NCI-H82 treated with DMSO at 0.1 percent for 48 hours (cell line): Measurements from ENCODE around the gene FBXW8.

Experiments
- DNase-seq: peaks from one replicate; lab custom pipeline; 2025; ENCODE audit not compliant: unreplicated experiment; lab: John Stamatoyannopoulos, UW

Gene FBXW8

DNA sequence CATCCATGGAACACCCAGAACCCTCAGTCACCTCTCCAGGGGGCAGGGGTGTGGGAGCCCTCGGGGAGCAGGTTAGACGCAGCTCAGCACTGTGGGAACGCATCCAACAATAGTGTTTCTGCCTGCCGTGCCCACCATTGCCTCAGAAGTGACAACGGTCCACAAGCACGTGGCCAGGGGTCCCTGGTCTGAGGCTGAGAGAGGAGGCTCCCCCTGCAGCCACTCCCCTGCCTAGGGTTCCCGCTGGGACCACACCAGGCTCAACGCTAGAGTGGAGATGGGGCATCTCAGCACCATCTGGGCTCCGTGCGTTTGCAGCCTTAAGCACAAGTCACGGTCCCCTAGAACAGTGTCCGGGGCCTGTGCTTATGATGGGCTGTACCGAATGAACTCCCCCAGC is 125.8 kb downstream of the FBXW8 start:
- no peak for DNase-seq

DNA sequence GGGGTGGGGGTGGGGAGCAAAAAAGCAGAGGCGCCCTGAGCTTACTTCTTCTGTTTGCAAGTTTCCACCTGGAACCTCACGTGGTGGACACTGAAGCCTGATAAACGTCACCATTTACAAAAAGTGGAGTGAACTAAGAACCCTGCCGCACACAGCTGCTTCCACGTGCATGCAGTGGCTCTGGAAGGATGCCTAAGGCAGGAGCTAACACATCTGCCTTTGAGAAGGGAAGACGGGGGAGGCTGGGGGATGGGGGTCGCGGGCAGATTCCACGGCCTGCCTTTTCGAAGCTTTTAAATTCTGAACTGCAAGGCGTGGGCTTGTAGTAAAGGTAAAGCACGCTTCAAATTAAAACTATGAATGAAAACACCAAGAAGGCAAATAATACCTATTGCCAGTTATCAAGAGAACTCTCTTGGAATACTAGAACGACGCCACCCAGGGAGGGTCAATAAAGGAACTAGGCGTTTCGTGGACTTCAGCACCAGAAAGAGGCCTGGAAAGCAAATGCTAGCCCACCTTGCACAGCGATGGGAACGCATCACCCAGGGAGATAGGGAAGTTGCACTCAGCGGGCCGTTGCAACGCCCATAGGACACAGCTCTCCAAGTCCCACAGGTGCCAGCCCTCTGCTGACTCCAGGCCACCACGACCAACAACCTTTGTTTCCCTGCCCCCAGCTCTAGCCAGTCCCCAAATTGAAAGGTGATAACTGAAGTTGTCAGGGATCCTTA is 126.7 kb downstream of the FBXW8 start:
- DNase-seq = no peak

DNA sequence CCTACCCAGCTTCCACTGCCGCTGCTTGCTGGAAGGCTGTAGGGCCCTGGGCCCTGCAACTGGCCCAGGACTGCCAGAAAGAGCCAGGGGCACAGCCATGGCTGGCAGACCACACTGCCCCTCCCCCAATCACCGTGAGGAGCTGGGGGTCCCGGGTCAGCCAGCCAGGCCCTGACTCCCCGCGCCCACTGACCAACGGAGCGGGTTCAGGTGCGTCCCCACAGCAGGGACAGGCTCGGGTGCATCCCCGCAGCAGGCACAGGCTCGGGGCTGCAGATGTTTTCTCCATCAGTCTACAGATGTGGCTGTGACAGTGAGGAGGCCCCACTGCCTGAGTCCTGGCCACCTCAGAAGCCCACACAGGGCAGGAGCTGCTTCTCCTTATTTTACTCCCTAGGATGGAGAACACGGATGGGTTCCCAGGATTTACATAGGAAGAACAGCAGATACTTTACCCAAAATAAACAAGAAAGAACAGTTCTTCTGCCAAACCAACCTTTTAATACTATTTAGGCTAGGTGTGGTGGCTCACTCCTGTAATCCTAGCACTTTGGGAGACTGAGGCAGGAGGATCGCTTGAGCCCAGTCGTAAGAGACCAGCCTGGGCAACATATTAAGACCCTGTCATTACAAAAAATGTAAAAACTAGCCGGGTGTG is 127.4 kb downstream of the FBXW8 start:
- no peak for DNase-seq

DNA sequence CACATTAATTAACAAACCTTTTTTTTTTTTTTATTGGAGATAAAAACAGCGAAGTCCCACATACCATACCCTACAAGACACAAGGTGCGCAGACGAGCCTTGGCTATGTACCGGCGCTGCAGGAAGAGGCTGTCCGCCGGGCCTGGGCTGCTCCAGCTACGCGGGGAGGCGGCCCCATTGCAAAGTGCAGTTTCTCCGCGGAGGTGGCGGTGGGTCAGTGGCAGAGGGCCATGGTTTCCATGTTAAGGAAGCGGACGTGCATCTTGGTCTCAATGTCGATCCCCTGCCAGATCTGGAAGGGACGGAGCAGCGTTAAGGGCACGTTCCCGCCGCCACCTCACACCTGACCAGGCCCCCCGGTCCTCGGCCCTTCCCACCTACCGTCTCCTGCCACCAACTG is 128.2 kb downstream of the FBXW8 start:
- DNase-seq = no peak

DNA sequence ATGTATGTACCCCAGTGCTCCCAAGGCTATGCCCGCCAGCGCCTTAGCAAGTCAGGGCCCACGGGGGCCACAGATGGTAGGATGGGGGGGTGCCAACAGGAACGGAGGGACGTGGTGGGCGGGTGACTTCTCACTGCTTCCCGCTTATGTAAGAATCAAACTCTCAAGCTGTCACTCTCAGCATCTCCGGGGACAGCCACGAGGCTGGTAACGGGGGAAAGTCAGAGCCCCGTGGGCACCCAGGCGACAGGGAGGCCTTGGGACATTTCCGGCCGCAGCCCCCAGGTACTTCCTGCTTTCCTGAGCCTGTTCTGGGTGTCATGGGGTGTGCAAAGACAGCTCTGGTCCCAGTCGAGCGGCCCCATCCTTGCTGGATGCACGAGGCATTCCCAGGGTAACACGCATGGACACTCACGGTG is 129.2 kb downstream of the FBXW8 start:
- no peak for DNase-seq

DNA sequence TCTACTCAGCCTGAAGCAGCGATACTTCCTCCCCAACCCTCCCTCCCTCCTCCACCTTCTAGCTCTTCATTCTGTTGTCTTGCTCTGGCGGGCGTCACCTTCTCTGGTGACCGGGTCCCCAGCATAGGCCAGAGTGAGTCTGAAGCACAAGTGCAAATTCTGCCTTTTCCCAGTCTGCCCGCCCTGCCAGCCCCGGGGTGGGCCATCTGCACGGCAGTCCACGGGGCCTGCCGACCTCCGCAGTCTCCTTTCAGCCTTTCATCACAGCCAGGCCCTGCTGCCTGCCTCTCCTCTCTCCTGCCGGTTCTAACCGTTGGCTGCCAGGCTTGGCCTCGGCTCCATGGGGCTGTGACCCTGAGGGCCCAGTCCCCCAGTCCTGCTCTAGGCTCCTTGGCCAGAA is 129.7 kb downstream of the FBXW8 start:
- DNase-seq = no peak

DNA sequence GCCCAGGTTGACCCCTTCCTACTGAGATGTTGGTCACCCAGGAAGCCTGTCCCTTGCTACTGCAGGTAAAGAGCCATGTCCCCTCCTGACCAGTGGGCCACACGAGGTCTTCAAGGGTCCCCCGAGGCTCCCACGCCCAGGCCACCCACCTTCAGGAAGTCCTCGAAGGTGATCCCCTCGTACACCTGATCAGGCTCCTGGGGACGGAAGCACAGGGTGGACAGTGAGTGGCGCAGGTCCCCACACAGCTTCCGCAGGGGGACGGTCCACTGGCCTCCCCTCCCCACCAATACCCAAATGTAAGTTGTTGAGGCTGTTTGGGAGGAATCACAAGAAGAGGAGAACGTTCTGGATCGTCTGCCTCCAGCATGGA is 131.0 kb downstream of the FBXW8 start:
- DNase-seq = no peak

DNA sequence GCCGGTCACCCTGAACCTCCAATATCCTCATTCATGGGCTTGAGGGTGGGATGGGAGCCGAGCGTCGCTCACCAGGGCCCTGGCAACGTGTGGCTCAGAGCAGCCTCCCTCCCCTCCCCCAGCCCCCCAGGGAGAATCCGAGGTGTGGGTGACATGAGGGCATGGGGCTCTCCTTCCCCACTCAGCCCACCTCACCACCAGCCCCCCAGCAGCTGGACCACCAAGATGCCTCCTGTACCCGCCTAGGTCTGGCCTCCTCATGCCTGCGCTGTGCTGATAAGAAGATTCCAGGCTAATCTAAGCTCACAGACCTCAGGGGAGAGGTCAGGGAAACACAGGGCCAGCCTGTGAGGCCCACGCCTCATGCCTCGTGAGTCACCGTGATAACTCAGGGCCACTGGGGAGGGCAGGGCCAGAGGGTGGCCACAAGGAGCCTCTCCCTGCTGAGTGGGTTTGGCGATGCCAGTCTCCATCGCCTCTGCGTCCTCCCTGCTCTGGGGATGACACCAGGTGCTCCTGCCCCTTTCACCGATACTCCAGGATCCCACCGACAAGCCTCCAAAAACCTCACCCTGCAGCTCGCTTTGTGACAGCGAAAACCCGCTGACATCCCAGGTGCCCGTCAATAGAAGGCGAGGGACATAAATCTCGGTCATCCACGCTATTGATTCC is 131.6 kb downstream of the FBXW8 start:
- DNase-seq = no peak

DNA sequence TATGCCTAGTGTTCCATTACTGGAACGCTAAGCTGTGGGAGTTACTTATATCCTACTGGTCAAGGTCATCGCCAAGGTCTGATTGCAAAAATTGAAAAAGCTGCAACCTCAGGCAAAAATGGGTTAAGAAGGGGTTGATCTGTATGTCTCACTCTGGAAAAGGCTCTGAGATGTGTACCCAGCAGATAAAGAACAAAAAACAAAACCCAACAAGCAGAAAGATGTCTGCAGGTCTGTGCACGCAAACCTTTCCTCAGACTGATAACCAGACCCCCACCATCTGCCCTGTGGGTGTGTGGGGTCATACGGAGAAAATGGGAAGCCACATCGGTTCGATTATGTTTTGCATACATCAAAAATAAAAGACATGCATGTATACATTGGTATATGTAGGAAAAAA is 132.1 kb downstream of the FBXW8 start:
- DNase-seq = no peak

DNA sequence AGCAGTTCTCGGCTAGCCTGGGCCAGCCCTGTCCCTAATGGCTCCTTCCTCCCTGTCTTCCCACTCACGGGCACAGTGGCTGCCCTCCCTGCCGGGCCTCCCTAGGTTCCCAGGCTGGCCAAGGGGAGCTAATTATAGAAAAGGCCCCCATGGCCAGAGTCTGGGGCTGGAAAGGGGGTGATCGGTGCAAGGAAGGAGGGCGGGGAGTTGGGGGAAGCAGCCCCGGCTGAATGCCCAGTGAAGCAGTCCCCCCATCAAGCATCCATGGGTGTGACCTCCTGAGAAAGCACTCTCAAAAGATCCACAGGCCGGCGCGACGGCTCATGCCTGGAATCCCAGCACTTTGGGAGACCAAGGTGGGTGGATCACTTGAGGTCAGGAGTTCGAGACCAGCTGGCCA is 133.6 kb downstream of the FBXW8 start:
- no peak for DNase-seq

DNA sequence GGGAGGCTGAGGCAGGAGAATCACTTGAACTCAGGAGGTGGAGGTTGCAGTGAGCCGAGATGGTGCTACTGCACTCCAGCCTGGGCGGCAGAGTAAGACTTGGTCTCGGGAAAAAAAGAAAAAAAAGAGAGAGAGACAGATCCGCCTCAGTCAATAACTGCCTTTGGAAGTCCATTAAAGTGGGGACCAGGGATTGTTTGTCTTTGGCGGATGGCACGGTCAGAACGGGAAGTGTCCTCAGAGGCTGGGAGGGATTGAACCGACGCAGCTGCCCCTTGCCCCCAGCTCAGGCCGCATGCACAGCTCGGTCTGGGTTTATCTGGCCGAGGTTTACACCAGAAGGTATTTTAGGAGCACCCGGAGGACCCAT is 134.0 kb downstream of the FBXW8 start:
- no peak for DNase-seq

DNA sequence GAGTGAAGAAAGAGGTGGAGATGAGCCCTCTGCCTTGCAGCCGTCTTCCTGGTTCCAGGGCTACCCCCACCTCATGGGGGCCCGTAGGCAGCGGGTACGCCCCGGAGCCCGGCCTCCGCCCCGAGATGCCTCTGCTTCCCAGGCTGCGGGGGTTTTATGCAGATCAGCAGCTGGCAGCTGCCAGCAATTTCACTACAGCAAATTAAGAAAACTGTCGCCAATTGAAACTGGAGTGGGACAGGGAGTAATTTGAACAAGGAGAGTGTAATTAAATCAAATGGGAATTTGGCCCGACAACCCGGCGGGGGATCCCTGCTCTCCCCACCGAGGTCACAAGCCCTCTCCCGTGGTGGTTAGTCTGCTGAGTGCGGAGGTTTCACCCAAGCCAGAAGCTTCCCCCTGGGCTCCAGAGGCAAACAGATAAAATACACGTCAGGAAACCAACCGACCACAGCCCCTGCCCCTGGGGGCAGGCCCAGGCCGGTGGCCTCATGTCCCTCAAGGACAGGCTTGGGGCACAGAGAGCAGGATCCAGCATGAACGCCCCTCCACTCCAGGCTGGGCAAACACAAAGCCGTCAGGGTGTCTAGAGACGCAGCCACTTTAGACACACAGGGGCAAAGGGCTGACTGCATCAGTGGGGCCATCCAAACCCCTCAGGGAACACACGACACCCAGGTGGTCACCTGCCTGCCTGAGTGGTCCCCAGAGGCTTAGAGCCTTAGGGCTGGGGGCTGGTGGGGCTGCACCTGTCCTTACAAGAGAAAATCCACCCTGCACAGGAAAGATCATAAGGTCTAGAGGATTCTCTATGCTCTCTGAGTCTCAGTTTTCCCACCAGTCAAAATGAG is 134.6 kb downstream of the FBXW8 start:
- DNase-seq = no peak

DNA sequence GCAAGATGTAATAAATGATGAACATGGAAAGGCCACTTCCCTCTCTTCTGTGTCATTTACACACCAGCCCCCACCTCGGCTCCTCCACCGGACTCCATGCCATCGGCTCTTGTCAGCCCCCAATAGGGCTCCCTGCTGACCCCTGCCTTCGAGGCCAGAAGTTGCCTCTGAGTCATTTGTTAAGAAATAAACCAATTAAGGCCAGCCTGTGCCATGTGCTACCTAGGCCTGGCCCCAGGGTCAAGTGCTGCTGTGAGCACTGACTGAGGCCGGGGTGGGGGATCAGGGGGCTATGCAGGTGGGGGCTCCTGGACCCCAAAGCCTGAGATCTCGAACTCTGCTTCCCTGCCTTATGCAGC is 135.2 kb downstream of the FBXW8 start:
- peak; percentile 50 for DNase-seq

DNA sequence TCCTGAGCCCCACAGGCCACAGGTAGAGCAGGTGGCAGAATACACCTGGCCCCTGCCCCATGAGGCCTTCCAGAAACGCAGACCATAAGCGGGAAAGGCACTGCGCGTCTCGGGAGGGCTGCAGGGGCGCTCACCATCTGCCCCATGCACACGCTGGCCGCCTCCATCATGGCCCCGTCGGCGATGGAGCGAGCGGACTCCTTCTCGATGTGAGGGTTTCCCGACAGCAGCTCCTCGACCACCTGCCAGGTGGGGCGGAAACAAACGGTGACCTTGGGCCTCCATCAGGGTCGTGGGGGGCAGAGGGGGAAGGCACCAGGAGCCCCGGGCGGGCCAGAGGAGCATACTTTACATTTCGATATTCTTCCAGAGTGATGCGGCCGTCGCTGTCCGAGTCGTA is 135.7 kb downstream of the FBXW8 start:
- DNase-seq = no peak

DNA sequence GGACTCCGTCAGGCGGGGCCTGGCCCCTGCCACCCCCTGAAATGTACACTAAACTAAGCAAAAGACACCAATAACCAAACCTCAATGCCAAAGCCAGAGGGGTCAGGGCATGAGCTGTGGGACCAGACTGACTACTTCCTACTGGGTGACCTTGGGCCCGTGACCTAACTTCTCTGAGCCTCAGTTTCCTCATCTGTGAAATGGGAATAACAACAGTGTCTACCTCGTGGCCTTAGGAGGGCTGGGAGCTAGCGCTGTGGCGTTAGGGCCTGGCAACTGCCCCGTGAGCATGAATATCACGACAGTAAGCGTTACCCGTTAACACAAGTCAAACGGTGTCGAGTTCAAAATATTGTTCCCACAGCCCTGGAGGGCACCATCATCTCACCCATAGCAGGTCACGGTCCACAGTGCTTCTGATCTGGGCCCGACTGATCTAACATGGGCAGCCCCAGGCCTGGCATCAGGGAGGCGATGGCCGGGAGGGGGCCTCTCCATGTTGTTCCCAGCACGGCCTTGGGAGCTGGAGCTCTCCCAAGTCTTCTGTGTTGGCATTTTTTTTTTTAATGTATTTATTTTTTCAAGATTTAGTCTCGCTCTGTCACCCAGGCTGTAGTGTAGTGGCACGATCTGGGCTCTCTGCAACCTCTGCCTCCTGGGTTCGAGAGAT is 136.2 kb downstream of the FBXW8 start:
- DNase-seq = no peak

DNA sequence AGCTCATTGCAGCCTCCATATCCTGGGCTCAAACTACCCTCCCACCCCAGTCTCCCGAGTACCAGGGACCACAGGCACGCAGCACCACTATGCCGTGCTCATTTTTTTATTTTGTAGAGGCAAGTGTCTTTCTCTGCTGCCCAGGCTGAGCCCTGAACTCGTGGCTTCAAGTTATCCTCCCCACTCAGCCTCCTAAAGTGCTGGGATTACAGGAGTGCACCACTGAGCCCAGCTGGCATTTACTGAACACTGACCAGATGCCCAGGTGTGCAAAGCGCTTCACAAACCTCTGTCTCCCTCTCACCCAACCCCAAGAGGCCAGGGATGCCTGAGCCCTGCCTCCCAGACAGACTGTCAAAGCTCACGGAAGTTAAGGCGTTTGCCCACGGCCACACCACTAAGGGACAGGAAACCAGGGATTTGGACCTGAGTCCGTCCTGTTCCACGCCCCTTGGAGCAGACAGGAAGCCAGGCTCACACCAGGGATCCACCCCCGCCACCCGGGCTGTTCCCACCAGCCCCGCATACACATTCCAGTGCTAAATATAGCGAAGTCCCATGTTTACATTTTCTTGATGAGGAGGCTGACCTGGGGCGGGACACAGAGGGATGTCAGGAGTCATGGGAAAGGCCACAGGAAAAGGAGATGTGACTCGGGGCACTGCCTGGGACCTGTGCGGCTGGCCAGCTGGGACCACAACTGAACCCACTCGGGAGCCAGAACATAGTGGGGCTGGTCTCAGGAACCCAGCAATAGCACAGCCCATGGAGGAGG is 137.2 kb downstream of the FBXW8 start:
- no peak for DNase-seq

DNA sequence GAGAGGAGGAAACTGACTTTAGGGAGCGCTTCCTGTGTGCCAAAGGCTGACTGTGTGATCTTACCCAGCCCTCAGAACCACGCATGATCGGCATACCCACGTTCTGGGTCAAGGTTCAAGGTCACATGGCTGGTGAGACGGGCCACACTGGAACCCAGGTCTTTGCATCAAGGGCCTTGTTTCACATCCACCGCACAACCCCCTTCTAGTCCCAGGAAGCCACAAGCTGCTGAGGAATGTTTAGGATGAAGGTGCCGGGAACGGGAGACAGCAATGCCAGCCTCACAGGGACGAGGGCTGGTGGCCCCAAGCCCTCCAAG is 137.8 kb downstream of the FBXW8 start:
- no peak for DNase-seq

DNA sequence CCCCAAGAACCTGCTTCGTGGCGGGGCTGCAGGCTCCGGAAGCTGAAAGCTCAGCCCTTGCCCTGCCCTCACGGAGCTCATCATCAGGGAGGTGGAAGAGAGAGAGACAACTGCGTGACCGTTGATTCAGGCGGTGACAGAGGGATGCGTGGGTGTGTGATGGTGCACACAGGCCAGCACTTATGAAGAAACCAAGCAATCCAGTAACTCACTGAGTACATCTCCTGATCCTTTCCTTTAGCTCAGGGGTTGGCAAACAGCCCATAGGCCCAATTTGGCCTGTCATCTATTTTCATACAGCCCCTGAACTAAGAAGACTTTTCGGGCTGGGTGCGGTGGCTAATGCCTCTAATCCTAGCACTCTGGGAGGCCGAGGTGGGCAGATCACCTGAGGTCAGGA is 138.5 kb downstream of the FBXW8 start:
- no peak for DNase-seq

DNA sequence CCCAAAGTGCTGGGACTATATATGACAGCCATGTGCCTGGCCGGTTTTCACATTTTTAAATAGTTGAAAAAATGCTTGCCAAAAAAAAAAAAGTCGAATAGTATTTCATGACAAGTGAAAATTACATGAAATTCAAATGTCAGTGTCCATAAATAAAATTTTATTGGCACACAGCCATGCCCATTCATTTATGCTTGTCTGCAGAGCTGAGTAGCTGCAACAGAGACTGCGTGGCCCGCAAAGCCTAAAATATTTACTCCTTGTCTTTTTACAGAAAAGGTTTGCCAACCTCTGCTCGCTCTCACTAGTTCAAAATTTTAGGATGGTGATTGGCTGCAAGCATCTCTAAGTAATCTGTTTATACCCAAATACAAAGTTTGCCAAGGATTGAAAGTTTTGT is 139.3 kb downstream of the FBXW8 start:
- DNase-seq = no peak

DNA sequence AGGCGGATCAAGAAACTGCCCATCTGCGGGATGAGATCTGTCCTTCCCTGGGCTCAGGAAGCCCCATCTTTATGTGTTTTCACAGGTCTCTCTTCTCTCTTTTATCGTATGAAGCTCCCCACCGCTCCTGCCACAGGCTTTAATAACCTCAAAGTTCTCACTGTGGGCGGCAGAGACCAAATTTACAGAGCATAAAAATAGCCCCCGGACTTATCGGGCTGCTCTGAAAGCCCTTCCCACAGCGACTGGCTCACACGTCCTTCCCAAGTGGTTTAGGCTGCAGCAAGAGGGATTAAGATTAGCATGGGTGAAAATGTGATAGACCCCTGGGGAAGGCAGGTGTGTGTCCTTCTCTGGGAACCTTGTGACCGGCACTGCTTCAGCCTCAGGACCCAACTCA is 140.6 kb downstream of the FBXW8 start:
- DNase-seq = peak; percentile 50
